ENCODE results near the gene SDK1.
A peak's percentile ranks its signal among the peaks of the same experiment; 100 is the strongest.

The SDK1 gene

DNA sequence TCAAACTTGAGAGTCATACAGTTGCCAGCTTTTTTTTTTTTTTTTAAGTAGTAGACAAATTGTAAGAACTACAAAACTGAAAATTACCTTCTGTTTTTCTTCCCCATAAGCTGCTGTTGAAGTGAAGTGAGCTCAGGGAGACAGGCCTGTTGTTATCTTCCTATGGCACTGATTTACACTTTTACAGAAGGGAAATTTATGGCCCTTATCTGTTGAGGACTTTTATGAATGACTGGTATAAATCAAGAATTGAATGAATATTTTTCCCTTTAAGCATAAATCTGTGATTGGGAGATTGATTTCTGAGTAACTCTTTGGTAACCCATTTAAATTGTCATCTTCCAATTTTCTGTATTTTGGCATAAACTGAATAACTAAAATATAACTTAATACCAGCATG, 124.0 kb downstream of the SDK1 start:
- DNase-seq = no peak

DNA sequence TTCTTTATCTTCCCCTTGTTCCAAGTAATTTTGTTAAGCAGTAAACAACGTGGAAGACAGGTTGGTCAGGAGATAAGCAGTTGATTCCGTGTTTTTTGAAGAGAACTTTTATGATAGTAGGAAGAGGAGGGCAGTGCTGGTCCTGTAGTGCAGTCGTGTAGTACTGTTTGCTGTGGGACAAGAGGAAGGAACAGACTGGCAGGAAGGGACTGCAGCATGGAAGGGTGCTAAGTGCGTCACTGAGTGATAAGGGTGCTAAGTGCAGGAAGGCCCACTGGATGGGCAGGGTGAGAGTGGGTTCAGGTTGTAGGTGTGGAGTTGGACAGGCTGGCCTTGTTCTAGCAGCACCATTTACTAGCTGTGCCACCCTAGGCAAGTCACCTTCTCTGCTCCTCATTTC, 125.0 kb downstream of the SDK1 start:
- no peak for DNase-seq

DNA sequence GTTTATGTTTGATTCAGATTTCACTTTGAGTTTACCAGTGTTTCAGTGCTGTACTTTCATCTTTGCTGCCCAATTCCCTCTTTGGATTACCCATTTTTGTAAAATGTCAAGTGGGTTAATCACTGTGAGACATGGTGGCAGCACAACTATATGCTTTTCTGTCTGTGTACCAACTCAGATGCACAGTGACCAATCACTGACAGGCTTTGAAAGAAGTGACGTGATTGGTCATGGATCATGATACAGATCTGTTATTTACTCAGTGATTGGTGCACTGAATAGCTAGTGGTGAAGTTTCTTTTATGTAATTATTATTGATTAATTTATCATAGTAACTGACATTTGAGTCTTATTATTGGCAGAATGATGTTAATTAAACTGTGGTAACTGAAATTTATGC, 126.9 kb downstream of the SDK1 start:
- peak in 1 of 2 donors; percentile 7 for DNase-seq

DNA sequence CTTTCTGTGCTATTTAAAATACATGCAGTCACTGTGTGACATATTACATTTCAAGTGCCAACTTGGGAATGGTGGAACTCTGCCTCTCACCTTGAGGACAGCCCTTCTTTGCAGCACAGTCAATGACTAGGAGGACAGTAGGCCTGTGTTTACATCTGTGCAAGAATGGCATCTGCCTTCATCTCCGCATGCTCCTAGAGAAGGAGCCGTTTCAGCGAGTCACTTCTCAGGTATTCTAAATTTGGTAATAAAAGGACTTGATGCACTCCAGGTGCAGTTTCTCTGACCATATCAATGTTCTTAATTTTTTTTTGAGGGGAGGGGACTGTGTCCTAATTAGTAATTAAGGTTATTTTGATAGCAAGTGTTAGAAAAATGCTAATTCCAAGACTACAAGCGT, 128.9 kb downstream of the SDK1 start:
- DNase-seq = no peak

DNA sequence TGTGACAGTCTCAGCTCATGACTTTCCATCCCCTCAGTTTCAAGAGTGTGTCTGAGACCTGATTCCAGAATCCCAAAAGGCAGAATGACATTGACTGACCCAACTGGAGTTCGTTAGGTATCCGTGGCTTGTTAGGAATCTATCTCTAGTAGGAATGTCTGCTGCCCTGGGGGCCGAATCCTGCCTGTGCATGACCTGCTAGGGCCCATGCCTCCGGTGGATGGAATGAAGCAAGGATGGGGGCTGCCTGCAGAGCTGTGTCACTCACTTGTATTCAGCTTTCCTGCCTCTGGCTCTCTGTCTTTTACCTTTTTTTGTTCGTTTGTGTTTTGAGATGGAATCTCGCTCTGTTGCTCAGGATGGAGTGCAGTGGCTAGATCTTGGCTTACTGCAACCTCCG, 129.5 kb downstream of the SDK1 start:
- DNase-seq = no peak

DNA sequence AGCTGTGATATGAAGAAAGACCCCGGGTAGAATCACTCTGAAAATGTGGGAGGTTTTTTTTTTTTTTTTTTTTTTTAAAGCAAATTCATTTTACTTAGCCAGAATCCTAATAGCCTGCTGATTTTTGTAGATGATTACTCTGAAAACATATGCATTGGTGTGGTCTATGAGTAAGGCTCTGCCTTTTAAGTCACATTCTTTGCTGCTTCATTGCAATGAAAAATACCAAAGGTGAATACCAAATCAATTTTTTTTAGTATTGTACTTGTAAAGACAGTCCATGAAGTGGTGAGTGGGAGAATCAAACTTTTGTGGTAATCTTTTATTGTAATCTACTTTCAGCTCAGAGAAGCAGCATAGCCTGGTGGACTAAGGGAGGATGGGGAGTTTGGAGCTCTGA, 130.3 kb downstream of the SDK1 start:
- DNase-seq = no peak

DNA sequence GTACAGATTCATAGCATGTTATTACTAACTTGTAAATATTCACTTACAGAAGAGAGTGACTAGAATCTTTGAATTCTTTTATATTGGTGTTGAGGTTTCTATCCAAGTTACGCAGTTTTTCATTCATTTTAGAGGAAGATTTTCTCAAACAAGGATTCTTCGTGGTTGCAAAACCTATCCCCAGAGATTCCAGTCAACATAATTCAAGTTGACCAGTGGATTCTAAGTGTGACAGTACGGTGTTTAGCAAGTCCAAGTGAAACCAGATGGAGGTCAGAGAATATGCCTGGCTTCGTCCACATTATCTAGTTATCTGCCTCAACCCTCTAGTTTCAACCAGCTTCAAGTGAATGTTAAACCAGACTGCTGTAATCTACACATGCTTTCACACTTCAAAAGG, 131.9 kb downstream of the SDK1 start:
- no peak for DNase-seq

DNA sequence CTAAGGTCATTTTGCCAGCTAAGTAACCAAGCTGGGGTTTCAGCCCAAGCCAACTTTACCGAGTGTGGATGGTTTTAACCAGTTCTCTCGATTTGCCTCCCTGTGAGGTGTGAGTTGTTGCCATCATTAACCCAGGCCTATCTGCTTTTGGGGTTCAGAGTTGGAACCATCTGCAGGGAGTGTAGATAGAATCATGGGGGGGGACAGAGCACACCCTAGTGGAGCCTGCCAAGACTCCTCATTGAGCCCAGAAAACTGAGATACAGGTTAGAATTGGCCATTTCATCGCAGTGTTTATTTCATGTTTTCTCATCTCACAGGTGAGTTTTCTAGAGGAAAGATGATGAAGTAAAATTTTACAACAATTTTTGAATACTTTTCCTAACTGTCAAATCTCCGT, 133.6 kb downstream of the SDK1 start:
- no peak for DNase-seq

DNA sequence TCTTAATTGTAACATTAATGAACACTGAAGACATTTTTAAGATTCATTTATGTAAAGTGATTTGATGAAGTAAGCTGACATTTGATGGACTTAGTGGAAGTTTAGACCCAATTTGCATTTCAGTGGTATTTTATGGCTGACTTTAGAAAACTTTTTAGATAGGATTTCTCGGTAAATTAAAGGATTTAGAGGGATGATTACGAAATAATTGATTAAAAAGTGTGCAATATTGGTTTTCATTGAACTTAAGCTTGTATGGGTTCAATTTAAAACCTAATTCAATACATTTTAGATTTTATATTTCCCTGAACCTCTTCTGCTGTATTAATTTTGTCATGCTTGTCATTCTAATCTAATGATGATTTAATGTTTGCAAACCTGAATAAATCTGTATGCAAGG, 135.1 kb downstream of the SDK1 start:
- no peak for DNase-seq

DNA sequence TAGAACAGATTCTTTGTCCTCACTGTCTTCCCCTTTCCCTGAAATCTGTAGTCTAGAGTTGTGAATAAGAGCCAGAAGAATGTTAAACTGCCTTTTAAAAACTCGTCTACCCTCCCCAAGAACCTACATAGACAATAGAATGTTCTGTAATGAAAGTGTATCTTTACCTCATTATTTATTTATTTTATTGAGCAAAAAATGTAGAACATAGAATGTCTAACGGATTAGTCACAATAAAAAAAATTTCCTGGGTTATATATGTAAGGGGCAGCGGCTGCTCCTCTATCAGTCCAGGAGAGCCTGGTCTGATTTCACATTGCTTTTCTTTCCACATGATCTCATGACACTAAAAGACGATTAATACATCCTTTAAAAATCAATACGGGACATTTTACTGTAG, 135.7 kb downstream of the SDK1 start:
- no peak for DNase-seq

DNA sequence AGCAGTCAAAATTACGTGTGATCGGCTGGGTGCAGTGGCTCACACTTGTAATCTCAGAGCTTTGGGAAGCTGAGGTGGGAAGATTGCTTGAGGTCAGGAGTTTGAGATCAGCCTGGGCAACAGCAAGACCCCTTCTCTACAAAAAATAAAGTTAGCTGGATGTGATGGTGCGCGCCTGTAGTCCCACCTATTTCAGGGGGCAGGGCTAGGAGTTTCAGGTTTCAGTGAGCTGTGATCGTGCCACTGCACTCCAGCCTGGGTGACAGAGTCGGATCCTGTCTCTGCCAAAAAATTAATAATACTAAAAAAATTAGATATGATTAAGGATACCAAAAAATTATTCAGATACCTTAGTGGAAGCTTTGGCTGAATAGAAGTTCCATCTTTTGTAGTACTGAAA, 136.4 kb downstream of the SDK1 start:
- no peak for DNase-seq

DNA sequence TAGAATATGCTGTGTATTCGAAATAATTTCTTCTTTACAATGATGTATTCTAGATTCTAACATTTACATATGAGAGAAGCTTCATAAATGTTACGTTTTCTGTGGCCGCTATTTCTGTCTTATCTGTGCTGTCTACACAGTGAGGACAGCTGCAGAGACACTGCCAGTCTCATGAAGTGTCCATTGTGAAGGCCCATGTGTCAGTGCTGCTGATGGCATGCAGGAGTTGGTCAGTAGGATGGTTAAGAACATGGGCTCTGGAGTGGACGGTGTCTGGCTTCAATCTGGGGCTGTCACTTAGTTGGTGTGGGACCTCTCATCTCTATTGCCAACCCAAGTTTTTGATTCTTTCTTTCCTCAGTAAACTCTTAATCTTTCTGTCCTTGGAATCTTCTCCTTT, 137.3 kb downstream of the SDK1 start:
- DNase-seq = no peak

DNA sequence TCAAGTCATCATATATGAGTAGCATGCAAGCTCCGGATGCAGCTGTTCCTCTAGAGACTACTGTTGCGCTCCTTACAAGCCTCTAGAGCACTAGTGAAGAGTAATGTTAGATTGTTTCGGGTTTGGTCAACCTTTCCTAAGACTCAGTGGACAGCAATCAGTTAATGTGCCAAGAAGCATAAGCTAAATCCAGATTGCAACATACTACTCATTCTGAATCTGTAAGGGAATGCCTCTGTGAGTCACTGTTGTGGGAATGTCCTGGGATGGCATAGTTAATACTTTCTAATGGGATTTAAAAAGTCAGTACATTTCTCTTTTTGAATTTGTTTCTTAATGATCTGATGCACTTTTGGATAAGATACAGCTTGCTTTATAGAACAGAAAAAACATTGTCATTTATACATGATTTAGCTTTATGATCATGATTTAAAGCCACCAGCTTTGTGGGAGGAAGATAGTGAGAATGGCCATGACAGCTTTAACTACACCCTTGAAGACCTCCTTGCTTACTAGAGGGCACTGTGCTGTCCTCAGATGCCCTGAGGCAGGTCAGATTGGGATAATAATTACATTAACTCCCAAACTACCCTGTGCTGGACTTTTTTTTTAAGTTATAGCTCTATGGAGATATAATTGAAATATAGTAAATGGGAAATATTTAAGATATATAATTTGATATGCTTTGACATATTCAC, 138.4 kb downstream of the SDK1 start:
- DNase-seq = no peak

DNA sequence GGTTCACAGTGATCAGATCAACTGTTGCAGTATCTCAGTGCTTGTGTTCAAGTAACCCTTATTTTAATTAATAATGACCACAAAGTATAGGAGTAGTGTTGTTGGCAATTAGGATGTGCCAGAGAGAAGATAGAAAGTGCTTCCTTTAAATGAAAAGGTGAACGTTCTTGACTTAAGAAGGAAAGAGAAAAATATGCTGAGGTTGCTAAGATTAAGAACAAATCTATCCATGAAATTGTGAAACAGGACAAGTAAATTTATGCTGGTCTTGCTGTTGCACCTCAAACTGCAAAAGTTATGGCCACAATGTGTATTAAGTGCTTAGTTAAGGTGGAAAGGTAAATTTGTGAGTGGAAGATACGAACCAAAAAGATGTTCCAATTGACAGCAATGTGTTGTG, 139.5 kb downstream of the SDK1 start:
- no peak for DNase-seq

DNA sequence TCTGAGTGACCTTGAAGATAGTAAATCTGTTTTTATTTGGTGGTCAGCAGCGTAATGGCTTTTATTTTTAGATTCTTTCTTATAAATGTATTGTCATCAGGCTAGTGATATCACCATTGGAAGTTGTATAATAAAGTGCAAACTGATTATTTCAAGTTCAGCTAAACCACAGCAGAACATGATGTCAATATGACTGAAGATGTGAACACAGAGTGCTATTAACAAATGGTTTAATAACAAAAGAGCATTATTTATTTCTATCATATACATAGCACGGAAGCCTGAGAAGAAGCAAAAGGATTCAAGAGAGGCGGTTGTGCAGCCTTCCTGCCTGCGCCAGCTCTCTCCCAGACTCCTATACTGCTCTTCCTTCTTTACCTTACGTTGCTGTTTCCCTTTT, 142.7 kb downstream of the SDK1 start:
- DNase-seq = no peak

DNA sequence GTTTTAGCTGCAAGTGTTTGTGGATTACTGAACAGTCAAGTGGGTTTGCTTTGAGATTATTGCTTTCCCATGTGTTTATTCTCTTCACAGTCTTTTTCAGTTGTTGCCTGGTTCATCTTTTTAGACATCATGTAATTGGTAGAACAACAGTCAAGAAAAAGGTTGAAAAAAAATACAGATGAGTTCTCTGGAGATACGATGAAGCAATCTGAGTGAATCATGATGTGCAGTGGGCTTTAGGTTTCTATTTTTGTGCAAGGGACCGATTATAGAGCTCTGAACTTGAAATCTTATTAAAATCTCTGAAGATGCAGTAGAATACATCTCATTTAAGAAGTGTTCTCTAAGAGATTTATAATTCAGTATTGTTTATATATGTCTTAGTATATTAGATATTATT, 145.7 kb downstream of the SDK1 start:
- DNase-seq = no peak

DNA sequence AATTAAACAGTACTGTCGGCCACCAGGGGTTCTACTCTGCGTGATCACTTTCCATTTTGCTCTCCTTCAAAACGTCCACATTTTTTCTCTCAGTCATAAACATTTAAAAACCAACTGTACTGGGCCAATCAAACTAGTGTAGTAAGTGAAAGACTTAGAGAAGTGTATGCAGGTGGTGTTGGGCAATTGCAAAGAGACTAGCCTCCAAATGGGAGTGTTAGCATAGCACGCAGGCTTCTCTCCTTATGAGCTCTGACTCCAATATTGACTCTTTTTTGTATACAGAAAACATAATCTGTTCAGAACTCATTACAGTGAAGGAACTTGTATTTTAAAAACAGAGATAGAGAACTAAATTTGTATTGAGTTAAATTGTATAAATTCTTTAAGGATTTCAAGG, 150.6 kb downstream of the SDK1 start:
- no peak for DNase-seq

DNA sequence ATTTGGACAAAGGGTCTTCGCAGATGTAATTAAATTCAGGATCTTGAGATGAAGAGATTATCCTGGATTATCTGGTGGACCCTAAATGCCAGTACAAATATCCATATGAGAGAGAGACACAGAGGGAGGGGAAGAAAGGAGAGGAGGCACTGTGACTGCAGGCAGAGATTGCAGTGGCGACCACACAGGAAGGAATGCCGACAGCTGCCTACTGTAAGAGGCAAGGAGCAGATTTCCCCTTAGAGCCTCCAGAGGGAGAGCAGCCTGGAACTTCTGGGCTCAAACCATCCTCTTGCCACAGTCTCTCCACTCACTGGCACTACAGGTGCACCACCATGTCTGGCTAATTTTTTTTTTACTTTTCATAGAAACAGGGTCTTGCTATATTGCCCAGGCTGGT, 152.3 kb downstream of the SDK1 start:
- DNase-seq = no peak

DNA sequence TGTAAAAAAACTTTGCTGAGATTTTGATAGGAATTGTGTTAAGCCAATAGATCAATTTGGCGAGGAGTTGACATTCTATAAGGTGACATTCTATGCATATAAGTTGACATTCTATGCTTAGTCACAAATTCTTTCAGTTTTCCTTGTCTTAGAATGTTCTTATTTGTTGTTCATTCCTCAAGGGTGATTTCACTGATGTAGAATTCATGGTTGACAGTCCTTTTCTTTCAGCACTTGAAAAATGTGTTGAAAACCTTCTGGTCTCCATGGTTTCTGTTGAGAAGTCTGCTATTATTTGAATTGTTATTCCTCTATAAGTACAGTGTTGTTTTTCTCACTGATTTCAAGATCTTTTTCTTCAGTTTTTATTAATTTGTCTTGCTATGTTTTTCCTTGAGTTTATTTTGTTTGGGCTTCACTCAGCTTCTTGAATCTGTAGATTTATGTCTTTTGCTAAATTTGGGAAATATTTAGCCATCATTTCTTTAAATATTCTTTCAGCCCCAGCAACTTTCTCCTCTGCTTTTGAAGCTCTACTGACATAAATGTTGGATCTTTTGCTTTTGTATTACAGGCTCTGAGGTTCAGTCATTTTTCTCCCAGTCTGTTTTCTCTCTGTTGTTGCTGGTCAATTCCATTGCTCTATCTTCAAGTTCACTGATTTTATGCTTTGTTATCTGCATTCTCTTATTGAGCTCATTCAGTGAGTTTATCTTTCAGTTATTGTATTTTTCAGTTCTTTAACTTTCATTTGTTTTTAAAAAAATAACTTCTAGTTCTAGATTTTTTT, 154.9 kb downstream of the SDK1 start:
- no peak for DNase-seq

DNA sequence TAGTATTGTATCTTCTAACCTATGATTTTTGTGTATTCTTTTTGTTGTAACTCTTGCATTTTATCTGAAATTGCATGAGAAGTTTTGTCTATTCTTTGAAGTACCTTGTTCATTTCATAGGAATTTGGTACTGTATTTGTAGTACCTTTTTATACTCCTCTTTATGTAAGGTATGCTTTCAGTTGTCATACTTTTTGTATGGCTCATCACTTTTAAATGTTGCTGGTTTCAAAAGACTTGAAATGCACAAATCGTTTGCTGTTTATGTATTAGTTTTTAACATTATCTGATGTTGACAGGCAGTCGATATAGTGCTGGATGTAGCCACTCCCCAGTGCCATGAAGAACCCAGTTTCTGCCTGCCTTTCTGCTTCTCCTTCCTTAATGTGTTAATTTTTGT, 158.1 kb downstream of the SDK1 start:
- no peak for DNase-seq

DNA sequence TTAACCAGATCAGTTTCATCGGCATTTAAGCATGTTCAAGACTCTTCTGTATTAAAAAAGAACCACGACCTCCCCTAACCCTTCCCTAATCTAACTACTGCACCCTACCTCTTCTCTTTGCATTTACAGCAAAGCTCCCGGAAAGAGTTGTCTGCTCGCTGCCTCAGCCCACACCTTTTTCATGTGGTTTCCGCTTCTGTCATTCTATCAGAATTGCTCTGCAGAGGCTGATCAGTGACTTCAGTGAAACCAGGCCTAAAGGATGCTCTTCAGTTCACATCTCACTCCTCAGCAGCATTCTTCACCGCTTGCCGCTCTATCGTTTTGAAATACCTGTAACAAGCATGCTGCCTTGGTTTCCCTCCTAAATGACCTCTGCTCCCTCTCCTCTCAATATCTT, 160.9 kb downstream of the SDK1 start:
- DNase-seq = peak; percentile 70 to 71

DNA sequence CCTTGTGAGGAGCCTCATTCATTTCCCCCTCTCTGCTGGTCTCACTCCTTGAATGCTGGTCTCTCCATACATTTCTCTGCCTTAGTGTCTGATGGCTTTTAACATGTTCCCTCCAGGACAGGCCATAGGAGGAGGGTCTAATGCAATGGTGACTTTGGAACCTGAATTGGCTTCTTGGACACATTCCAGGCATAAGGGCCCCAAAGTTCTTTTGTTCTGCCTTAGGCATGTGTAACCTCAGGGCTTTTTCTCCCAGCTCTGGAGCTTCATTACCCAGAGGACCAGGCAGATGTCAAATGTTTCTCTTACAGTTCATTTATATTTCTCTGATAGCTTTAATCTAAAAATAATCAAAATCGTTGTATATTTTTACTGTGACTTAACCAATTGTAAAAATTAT, 162.6 kb downstream of the SDK1 start:
- DNase-seq = no peak

DNA sequence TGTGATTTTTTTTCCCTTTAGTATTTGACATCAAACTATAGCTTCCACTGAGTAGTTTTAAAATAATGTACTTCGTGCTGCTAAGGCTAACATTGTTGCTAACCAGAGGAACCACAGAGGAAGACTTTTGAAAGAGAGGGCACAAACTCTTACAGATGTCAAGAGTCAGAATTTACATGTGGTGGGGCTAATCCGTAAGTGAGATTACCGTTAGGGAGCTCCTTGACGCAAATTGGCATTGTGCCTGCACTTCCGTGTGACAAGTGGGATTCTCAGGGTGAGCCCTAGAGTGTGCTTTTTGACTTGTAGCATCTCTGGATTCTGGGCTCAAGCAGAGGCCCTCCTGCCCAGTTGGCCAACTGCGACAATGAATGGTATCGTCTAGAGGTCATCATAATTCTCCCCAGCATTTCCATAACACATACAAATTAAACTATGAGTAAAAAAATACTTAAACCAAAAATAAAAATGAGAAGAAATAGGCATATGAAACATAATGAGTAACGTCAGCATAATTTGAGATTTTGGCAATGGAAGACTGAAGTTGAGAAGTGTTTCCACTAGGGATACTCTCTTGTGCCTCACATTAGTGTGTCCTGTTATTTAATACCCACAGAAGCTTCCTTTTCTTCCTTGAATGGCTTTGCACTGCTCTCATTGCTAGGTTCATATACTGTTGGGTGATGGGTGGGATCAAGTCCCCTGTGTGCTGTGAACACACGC, 164.0 kb downstream of the SDK1 start:
- DNase-seq = peak; percentile 8 to 55

DNA sequence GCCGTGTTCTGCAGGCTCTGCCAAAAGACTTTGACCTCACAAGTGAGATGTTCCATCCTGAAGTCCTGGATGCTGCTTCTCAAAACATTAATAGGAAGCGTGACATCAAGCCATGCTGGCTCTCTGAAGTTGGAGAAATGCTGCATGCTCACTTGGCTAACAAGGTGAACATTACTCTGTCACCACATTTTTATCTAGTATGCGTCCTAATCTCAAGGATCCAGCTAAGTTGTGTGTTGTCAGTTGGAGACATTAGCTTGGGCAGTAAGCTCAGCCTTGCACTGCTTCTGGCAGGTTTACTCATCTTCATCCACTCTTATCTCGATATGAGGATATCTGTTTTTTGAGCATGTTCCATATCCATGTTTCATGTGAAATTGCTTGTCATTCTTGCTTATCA, 165.2 kb downstream of the SDK1 start:
- DNase-seq = no peak

Data from CD4-positive, alpha-beta T cell treated with Interleukin-4 for 1 hour (primary cell).